PC-3 (cell line): Measurements from ENCODE around the gene SERPINF2. TPM values are rescaled to one million over a fixed set of nuclear protein-coding genes. Genes with fewer than 3 reads are reported as not detected.

ENCODE experiments used
- ATAC-seq: fragments of 200-7000 bp; cut with Tn5 transposase; 2 replicates; pipeline ENCODE4 v1.9.1; 2020; ENCODE audit warnings: mild to moderate bottlenecking, moderate library complexity
- BruUV-seq: library from RNA; stranded (reverse); fragments of 400-500 nt; replicated peaks from 2 replicates; lab custom pipeline; 2021; lab: Mats Ljungman, UMichigan
- CTCF ChIA-PET: fragments of 300-600 bp; sonication (Branson Sonifier 250); formaldehyde crosslinking; loops from one replicate; lab custom pipeline; 2022; ENCODE audit warnings: antibody characterized with exemption; lab: Charles Lee
- POLR2A ChIA-PET: fragments of 300-600 bp; sonication (Branson Sonifier 250); formaldehyde crosslinking; loops from one replicate; lab custom pipeline; 2022; ENCODE audit warnings: antibody characterized with exemption; ENCODE audit not compliant: unreplicated experiment; lab: Charles Lee
- DNase-seq: peaks from one replicate; pipeline ENCODE4 v3.0.0-alpha.2; 2015
- H2AFZ ChIP-seq: fragments of 300-600 bp; sonication (generic); 2 replicates; pipeline ENCODE4 v1.6.0; 2016; ENCODE audit warnings: antibody characterized with exemption, low read length
- H3F3A ChIP-seq: fragments of 300-600 bp; sonication (generic); one replicate; pipeline ENCODE4 v1.6.0; 2017; ENCODE audit warnings: antibody characterized with exemption, low read length, control low read depth, mild to moderate bottlenecking; ENCODE audit not compliant: unreplicated experiment
- H3K27ac ChIP-seq: fragments of 300-600 bp; sonication (generic); 2 replicates; pipeline ENCODE4 v1.5.1; 2016; ENCODE audit warnings: mild to moderate bottlenecking, low read length
- H3K27me3 ChIP-seq: fragments of 300-600 bp; sonication (generic); 2 replicates; pipeline ENCODE4 v1.6.1; 2016; ENCODE audit warnings: low read length, mixed read lengths
- H3K36me3 ChIP-seq: fragments of 300-600 bp; sonication (generic); 2 replicates; pipeline ENCODE4 v1.6.1; 2016; ENCODE audit warnings: low read depth, mixed run types, low read length, mixed read lengths
- H3K4me1 ChIP-seq: fragments of 300-600 bp; sonication (generic); 2 replicates; pipeline ENCODE4 v1.5.1; 2016; ENCODE audit warnings: low read length; ENCODE audit not compliant: insufficient read depth
- H3K4me2 ChIP-seq: fragments of 300-600 bp; sonication (generic); 2 replicates; pipeline ENCODE4 v1.6.0; 2016; ENCODE audit warnings: low read length
- H3K4me3 ChIP-seq: fragments of 300-600 bp; sonication (generic); 2 replicates; pipeline ENCODE4 v1.5.1; 2016; ENCODE audit warnings: mild to moderate bottlenecking, low read length, mixed read lengths
- H3K79me2 ChIP-seq: fragments of 300-600 bp; sonication (generic); 2 replicates; pipeline ENCODE4 v1.6.1; 2017; ENCODE audit warnings: low read length, mixed read lengths
- H3K9ac ChIP-seq: fragments of 300-600 bp; sonication (generic); 2 replicates; pipeline ENCODE4 v1.6.0; 2016; ENCODE audit warnings: mild to moderate bottlenecking, low read length
- H3K9me2 ChIP-seq: fragments of 300-600 bp; sonication (generic); replicated peaks from 2 replicates; pipeline ENCODE4 v1.6.1; 2016; ENCODE audit warnings: mixed run types, low read length, mixed read lengths
- H3K9me3 ChIP-seq: fragments of 300-600 bp; sonication (generic); 2 replicates; pipeline ENCODE4 v1.6.1; 2016; ENCODE audit warnings: low read length, mixed read lengths
- H4K20me1 ChIP-seq: fragments of 300-600 bp; sonication (generic); 2 replicates; pipeline ENCODE4 v1.6.1; 2016; ENCODE audit warnings: low read length, mixed read lengths
- CTCF ChIP-seq: fragments of 300-600 bp; sonication (generic); conservative IDR thresholded peaks from 2 replicates; pipeline ENCODE4 v1.5.1; 2017; ENCODE audit warnings: antibody characterized with exemption, low read depth, mild to moderate bottlenecking, low read length
- EZH2 ChIP-seq: fragments of 300-600 bp; sonication (generic); IDR thresholded peaks from one replicate; pipeline ENCODE4 v1.6.1; 2017; ENCODE audit warnings: antibody characterized with exemption, mild to moderate bottlenecking, low read length; ENCODE audit not compliant: unreplicated experiment
- EZH2phosphoT487 ChIP-seq: fragments of 300-600 bp; sonication (generic); IDR thresholded peaks from 2 replicates; pipeline ENCODE4 v1.6.1; 2018; ENCODE audit warnings: mild to moderate bottlenecking, antibody characterized with exemption, low read length, borderline replicate concordance
- intact Hi-C: fragments of 100-400 bp; cut with micrococcal nuclease; formaldehyde crosslinking; loops from 2 replicates; pipeline ENCODE4 v1.9.0; 2023
- total RNA-seq: library from RNA; depleted of rRNA; stranded (reverse); fragments of >200 nt; gene quantifications from 2 replicates; pipeline ENCODE4 v1.2.3, GENCODE V29; 2014

The SERPINF2 gene
- total RNA-seq, 1 experiment from 2014 or later: 2.5 TPM

GRCh38 chr17:1792495-1793446, 50.1 kb downstream of the SERPINF2 start:
- no peaks in the 10 kb centered on the region for H3K36me3 ChIP-seq
- CTCF ChIA-PET: no interaction called here
- no peak overlapping the region for H3K4me2 ChIP-seq
- H2AFZ ChIP-seq: no peak overlapping the region
- ATAC-seq: no peak
- H3K4me3 ChIP-seq: no peak overlapping the region
- no peak overlapping the region for H3K9ac ChIP-seq
- BruUV-seq: no TSS peak
- intact Hi-C loops: no loop called here
- no peak for DNase-seq
- TF ChIP-seq EZH2phosphoT487 (no peak), EZH2 (no peak), CTCF (no peak)
- H3K4me1 ChIP-seq: peaks cover 3% of the 10 kb centered on the region
- no peaks in the 10 kb centered on the region for H3K9me3 ChIP-seq
- H3K27me3 ChIP-seq: no peaks in the 10 kb centered on the region
- H3K27ac ChIP-seq: no peak overlapping the region
- H3K9me2 ChIP-seq: no peaks in the 10 kb centered on the region
- no peaks in the 10 kb centered on the region for H3K79me2 ChIP-seq
- H4K20me1 ChIP-seq: no peaks in the 10 kb centered on the region
- POLR2A ChIA-PET: no interaction called here
- H3F3A ChIP-seq: no peaks in the 10 kb centered on the region

- Histone ChIP-seq H3K79me2 (no peaks in the 10 kb centered on the region), H4K20me1 (no peaks in the 10 kb centered on the region), H3K9me2 (no peaks in the 10 kb centered on the region), H3K27ac (no peak overlapping the region), H3K4me3 (no peak overlapping the region), H3K36me3 (no peaks in the 10 kb centered on the region), H3K4me2 (no peak overlapping the region), H3K9ac (no peak overlapping the region), H3K9me3 (no peaks in the 10 kb centered on the region), H3F3A (no peaks in the 10 kb centered on the region), H3K4me1 (no peaks in the 10 kb centered on the region), H3K27me3 (no peaks in the 10 kb centered on the region), H2AFZ (no peak overlapping the region)
- intact Hi-C loops: no loop called here
- BruUV-seq: no TSS peak
- no peak for ATAC-seq
- ChIA-PET POLR2A (no interaction called here), CTCF (no interaction called here)
- TF ChIP-seq CTCF (no peak), EZH2phosphoT487 (no peak), EZH2 (no peak)
- DNase-seq: no peak
Measured at GRCh38 chr17:1793447-1793806, 50.8 kb downstream of the SERPINF2 start.

- no peak overlapping the region for H2AFZ ChIP-seq
- ATAC-seq (no peak), DNase-seq (no peak)
- H3K9ac ChIP-seq: no peak overlapping the region
- no peak overlapping the region for H3K4me3 ChIP-seq
- H4K20me1 ChIP-seq: no peaks in the 10 kb centered on the region
- H3K4me2 ChIP-seq: no peak overlapping the region
- H3K27me3 ChIP-seq: no peaks in the 10 kb centered on the region
- H3K27ac ChIP-seq: no peak overlapping the region
- TF ChIP-seq EZH2: no peak
- no peak for TF ChIP-seq CTCF
- no peak for TF ChIP-seq EZH2phosphoT487
- H3K79me2 ChIP-seq: no peaks in the 10 kb centered on the region
- BruUV-seq: no TSS peak
- intact Hi-C loops: no loop called here
- H3K36me3 ChIP-seq: no peaks in the 10 kb centered on the region
- ChIA-PET POLR2A (no interaction called here), CTCF (no interaction called here)
- H3K9me3 ChIP-seq: no peaks in the 10 kb centered on the region
- H3K9me2 ChIP-seq: no peaks in the 10 kb centered on the region
- H3K4me1 ChIP-seq: no peaks in the 10 kb centered on the region
- no peaks in the 10 kb centered on the region for H3F3A ChIP-seq
Measured at GRCh38 chr17:1796800-1797199, 54.1 kb downstream of the SERPINF2 start.
